SJCRH30 (cell line): ENCODE data around the gene GNB3. TPM values are rescaled to one million over a fixed set of nuclear protein-coding genes. Genes with fewer than 3 reads are reported as not detected.
"Not testable (repeated sequence)": the region's sequence is repeated elsewhere in the genome, so short reads cannot be mapped to it uniquely, and the experiment has no call there.

Source experiments
- DNase-seq, 2 experiments: peaks; one replicate each; pipeline ENCODE4 v3.0.0-alpha.2; 2015 to 2020
- H3K27ac ChIP-seq: fragments of 250-450 bp; sonication (Bioruptor Pico); 2 replicates; pipeline ENCODE4 v1.5.1; 2020; ENCODE audit warnings: mild to moderate bottlenecking, moderate library complexity
- H3K27me3 ChIP-seq: fragments of 250-450 bp; sonication (Bioruptor Pico); 2 replicates; pipeline ENCODE4 v1.5.1; 2020; ENCODE audit warnings: mild to moderate bottlenecking, moderate library complexity
- H3K36me3 ChIP-seq: fragments of 250-450 bp; sonication (Bioruptor Pico); 2 replicates; pipeline ENCODE4 v1.5.1; 2020; ENCODE audit warnings: mild to moderate bottlenecking, moderate library complexity
- H3K4me1 ChIP-seq: fragments of 250-450 bp; sonication (Bioruptor Pico); 2 replicates; pipeline ENCODE4 v1.5.1; 2020; ENCODE audit warnings: mild to moderate bottlenecking, moderate library complexity
- H3K4me3 ChIP-seq: fragments of 250-450 bp; sonication (Bioruptor Pico); 2 replicates; pipeline ENCODE4 v1.5.1; 2020; ENCODE audit warnings: mild to moderate bottlenecking, moderate library complexity
- H3K9me3 ChIP-seq: fragments of 250-450 bp; sonication (Bioruptor Pico); replicated peaks from 2 replicates; pipeline ENCODE4 v1.5.1; 2020; ENCODE audit warnings: mild to moderate bottlenecking, moderate library complexity
- total RNA-seq: library from RNA; depleted of rRNA; stranded (reverse); fragments of >200 nt; shearing (Covaris generic); gene quantifications from 2 replicates; pipeline ENCODE4 v1.2.3, GENCODE V29; 2014

Gene GNB3
- total RNA-seq, 1 experiment from 2014 or later: 3.2 TPM

DNA sequence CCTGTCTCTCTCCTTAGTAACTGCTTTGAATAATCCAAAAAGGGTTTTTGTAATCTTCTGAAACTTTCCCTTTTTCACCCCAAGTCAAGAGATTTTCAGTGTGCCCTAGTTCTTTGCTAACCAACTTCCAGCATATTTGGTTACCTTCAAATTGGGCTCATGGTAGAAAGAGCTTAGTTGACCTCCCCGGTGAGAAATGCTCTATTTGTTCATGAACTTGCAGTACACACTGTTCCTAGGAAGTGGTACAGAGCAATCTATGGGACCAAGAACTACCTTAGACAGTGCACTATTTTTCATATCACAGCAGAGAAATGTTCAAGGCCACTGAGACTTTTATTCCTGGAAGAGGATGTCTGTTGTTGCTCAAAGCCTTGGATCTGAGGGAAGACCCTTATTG, 12.9 kb downstream of the GNB3 start:
- no peaks in the 10 kb centered on the region for H3K9me3 ChIP-seq
- H3K36me3 ChIP-seq: peaks cover 30% of the 10 kb centered on the region
- DNase-seq: no peak
- H3K27me3 ChIP-seq: no peaks in the 10 kb centered on the region
- H3K27ac ChIP-seq: no peak overlapping the region
- no peak overlapping the region; the same call in 1 of the 2 replicates for H3K4me3 ChIP-seq
- H3K4me1 ChIP-seq: peaks cover 8% of the 10 kb centered on the region

DNA sequence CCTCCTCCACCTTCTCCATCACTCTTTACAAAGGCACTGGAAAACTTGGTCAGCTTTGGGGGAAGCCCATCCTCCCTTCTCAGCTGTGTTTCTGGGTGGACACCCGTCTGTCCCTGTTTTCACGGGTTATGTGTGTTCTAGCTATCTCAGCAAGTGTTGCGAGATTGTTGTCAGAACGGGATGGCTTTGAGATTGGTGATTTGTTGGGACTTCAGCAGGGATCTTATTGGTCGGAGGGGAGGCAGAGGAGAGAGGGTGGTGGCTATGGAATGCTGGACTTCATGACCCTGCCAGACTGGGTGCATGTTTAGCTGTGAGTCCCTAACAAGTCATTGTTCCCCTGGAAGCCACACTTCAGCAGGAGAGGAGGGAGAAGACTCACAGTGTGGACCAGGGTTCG, 13.3 kb downstream of the GNB3 start:
- H3K27ac ChIP-seq: no peak overlapping the region
- H3K36me3 ChIP-seq: peaks cover 30% of the 10 kb centered on the region
- peaks cover 8% of the 10 kb centered on the region for H3K4me1 ChIP-seq
- H3K4me3 ChIP-seq: no peak overlapping the region
- no peaks in the 10 kb centered on the region for H3K9me3 ChIP-seq
- no peak for DNase-seq
- no peaks in the 10 kb centered on the region for H3K27me3 ChIP-seq

DNA sequence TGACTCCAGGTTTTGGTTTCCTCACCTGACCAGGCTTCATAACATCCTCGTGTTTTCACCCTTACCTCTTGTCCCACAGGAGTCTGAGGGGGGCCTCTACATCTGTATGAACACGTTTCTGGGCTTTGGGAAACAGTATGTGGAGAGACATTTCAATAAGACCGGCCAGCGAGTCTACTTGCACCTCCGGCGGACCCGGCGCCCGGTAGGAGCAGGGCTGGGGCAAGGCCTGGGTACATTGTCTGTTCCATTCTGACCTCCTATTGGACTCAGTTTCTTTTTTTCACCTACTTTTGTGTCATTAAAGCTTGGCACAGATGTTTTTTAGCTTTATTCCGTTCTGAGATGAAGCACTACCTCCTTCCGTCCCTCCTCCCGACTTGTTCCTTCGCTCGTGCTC, 14.6 kb downstream of the GNB3 start:
- no peaks in the 10 kb centered on the region for H3K9me3 ChIP-seq
- no peak for DNase-seq
- H3K4me3 ChIP-seq: no peak overlapping the region
- peaks cover 8% of the 10 kb centered on the region for H3K4me1 ChIP-seq
- no peak overlapping the region for H3K27ac ChIP-seq
- no peaks in the 10 kb centered on the region for H3K27me3 ChIP-seq
- H3K36me3 ChIP-seq: peaks cover 25% of the 10 kb centered on the region

DNA sequence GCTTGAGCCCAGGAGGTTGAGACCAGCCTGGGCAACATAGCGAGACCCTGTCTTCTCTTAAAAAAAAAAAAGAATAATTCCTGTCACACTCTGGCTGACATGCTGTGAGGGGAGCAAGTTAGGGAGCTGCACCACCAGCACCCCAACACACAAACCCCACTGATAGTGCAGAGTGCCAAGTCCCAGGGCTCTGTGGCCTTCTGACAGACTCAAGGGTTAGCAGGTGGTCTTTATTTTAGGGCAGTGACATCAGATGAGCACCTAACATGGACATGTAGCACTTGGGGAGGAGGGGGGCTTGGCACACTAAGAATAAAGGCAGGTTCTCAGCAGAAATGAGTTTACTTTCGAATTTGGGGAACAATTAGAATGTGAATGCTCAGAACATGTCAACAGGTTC, 18.1 kb downstream of the GNB3 start:
- Histone ChIP-seq H3K4me1 (no peaks in the 10 kb centered on the region), H3K9me3 (no peaks in the 10 kb centered on the region), H3K36me3 (peaks cover 52% of the 10 kb centered on the region), H3K4me3 (no peak overlapping the region), H3K27ac (no peak overlapping the region), H3K27me3 (no peaks in the 10 kb centered on the region)
- no peak for DNase-seq

- Histone ChIP-seq H3K4me1 (no peaks in the 10 kb centered on the region), H3K4me3 (no peak overlapping the region), H3K9me3 (no peaks in the 10 kb centered on the region), H3K27ac (no peak overlapping the region), H3K36me3 (peaks cover 55% of the 10 kb centered on the region), H3K27me3 (no peaks in the 10 kb centered on the region)
- DNase-seq: no peak
These were observed 19.4 kb downstream of the GNB3 start for GRCh38 chr12:6860116-6860515.

DNA sequence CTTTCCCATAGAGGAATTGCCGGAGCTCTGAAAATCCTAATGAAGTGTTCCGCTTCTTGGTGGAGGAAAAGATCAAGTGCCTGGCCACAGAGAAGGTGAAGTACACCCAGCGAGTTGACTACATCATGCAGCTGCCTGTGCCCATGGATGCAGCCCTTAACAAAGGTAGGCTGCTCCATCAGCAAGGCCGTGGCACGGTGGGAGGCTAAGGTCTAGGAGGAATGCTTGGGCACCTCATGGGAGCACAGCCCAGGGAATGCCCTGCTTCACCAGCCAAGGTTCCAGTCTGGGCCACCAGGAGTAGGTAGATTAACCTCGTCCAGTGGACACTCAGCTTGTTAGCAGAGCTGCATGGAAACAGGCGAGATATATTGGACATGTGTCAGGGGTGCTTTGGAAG, 20.2 kb downstream of the GNB3 start:
- peaks cover 59% of the 10 kb centered on the region for H3K36me3 ChIP-seq
- no peak for DNase-seq
- H3K9me3 ChIP-seq: no peaks in the 10 kb centered on the region
- no peaks in the 10 kb centered on the region for H3K4me1 ChIP-seq
- no peak overlapping the region for H3K27ac ChIP-seq
- H3K27me3 ChIP-seq: no peaks in the 10 kb centered on the region
- no peak overlapping the region for H3K4me3 ChIP-seq

- H3K27ac ChIP-seq: no peak overlapping the region
- H3K4me1 ChIP-seq: no peaks in the 10 kb centered on the region; the same call in 1 of the 2 replicates
These were observed 20.7 kb downstream of the GNB3 start for GRCh38 chr12:6861391-6861790.

DNA sequence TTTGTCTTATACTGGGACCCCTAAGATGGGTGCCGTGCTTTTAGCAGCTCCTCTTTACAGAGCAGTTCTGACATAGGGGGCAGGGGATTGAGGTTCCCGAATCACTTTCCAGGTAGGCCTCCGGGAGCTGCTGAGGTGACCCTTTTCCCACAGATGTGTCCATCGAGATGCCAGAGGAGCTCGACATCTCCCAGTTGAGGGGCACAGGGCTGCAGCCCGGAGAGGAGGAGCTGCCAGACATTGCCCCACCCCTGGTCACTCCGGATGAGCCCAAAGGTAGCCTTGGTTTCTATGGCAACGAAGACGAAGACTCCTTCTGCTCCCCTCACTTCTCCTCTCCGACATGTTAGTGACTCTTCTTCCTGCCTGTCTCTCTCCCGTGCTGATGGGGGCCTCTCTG, 22.3 kb downstream of the GNB3 start:
- H3K36me3 ChIP-seq: peaks cover 44% of the 10 kb centered on the region
- DNase-seq: no peak

More at GRCh38 chr12:6861391-6861790, 20.7 kb downstream of the GNB3 start:
- Histone ChIP-seq H3K4me3 (no peak overlapping the region), H3K9me3 (no peaks in the 10 kb centered on the region), H3K27me3 (no peaks in the 10 kb centered on the region), H3K36me3 (peaks cover 60% of the 10 kb centered on the region)
- no peak for DNase-seq

DNA sequence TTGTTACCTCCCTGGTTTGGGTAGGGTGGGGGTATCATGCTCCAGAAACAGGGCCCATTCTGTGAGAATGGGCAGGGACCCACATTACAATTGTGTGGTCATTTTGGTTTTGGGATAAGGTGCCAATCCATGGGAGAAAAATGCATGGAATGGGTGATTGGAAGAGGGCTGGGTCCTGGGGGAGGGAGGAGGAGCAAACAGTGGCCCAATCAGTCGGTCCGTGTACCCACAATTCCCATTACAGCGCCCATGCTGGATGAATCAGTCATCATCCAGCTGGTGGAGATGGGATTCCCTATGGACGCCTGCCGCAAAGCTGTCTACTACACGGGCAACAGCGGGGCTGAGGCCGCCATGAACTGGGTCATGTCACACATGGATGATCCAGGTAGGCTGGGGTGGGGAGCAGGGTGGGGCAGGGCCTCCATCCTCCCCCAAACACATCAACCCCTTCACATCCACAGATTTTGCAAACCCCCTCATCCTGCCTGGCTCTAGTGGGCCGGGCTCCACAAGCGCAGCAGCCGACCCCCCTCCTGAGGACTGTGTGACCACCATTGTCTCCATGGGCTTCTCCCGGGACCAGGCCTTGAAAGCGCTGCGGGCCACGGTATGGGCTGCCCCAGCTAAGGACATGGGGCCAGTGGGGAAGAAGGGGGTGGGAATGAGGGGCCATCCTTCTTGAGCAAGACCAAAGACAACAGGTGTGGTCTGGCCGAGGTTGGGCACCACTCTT, 23.0 kb downstream of the GNB3 start:
- Histone ChIP-seq H3K27ac (no peak overlapping the region), H3K4me3 (no peak overlapping the region), H3K36me3 (peaks cover 39% of the 10 kb centered on the region), H3K4me1 (peaks cover 4% of the 10 kb centered on the region; the same call in 1 of the 2 replicates), H3K27me3 (no peaks in the 10 kb centered on the region), H3K9me3 (no peaks in the 10 kb centered on the region)
- DNase-seq: no peak

More for the DNA sequence above, 22.3 kb downstream of the GNB3 start:
- H3K27me3 ChIP-seq: no peaks in the 10 kb centered on the region
- no peaks in the 10 kb centered on the region for H3K9me3 ChIP-seq
- H3K4me1 ChIP-seq: peaks cover 3% of the 10 kb centered on the region; the same call in 1 of the 2 replicates
- H3K27ac ChIP-seq: no peak overlapping the region
- no peak overlapping the region for H3K4me3 ChIP-seq

DNA sequence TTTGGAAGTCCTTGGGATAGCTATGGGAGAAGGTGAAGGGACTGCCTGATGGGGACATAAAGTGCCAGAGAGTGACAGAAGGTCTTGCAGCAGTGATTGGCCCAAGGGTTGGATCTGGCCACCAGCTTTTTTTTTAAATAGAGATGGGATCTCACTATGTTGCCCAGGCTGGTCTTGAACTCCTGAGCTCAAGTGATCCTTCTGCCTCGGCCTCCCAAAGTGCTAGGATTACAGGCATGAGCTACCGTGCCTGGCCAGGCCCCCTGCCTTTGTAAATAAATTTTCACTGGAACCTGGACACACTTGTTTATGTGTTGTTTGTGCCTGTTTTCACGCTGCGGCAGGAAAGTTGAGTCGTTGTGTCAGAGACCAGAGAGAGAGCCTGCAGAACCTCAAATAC, 24.6 kb downstream of the GNB3 start:
- H3K9me3 ChIP-seq, H3K4me3 ChIP-seq, DNase-seq, H3K27ac ChIP-seq, H3K27me3 ChIP-seq: not testable (repeated sequence)
- H3K36me3 ChIP-seq: peaks cover 51% of the 10 kb centered on the region
- H3K4me1 ChIP-seq: peaks cover 12% of the 10 kb centered on the region; the same call in 1 of the 2 replicates

DNA sequence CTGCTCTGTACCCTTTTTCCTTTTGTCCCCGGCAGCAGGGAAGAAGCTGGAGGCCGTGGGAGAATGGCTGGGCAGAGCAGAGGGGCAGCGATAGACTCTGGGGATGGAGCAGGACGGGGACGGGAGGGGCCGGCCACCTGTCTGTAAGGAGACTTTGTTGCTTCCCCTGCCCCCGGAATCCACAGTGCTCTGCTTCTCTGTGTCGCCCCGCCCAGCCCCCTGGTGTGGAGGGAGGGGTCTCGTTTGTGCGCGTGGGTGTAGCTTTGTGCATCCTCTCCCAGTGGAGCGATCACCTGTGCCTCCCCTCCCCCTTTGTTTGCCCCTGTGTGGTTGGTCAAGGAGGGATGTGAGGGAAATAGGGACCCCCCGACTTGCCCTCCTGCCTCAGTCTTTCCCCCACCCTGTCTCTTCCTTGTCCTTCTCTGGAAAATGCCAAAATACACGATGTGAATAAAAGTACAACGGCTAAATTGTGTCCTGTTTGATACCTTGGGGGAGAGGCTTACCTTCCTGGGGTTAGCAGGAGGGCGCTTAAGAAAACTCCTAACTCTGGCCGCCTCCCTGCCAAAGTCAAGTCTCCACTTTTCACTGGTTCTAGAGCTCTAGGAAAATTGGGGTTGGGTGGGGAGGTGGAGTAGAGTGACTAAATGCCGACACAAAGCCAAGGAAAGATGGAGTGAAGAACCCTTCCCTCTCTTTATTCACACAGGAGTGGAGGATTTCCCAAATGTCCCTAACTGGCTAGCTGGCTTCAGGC, 25.6 kb downstream of the GNB3 start:
- DNase-seq: no peak
- peaks cover 12% of the 10 kb centered on the region; the same call in 1 of the 2 replicates for H3K4me1 ChIP-seq
- H3K27me3 ChIP-seq: no peaks in the 10 kb centered on the region
- peak overlapping the region; percentile 100; the same call in 1 of the 2 replicates for H3K4me3 ChIP-seq
- H3K9me3 ChIP-seq: no peaks in the 10 kb centered on the region
- H3K27ac ChIP-seq: no peak overlapping the region
- peaks cover 49% of the 10 kb centered on the region for H3K36me3 ChIP-seq

- Histone ChIP-seq H3K27ac (peak overlapping the region; percentile 95; the same call in 1 of the 2 replicates), H3K4me3 (peak overlapping the region; percentile 100), H3K27me3 (no peaks in the 10 kb centered on the region), H3K36me3 (peaks cover 47% of the 10 kb centered on the region), H3K9me3 (no peaks in the 10 kb centered on the region), H3K4me1 (peaks cover 12% of the 10 kb centered on the region; the same call in 1 of the 2 replicates)
- DNase-seq: no peak
These were observed 26.2 kb downstream of the GNB3 start for GRCh38 chr12:6866920-6867412.

- peak; percentile 81 to 86 for DNase-seq
- H3K9me3 ChIP-seq: no peaks in the 10 kb centered on the region
- peak within 1 kb of the TSS; percentile 95 for H3K27ac ChIP-seq
- H3K4me1 ChIP-seq: peaks cover 12% of the 10 kb centered on the region; the same call in 1 of the 2 replicates
- no peaks in the 10 kb centered on the region for H3K27me3 ChIP-seq
- peaks cover 43% of the 10 kb centered on the region for H3K36me3 ChIP-seq
- peak within 1 kb of the TSS; percentile 100 for H3K4me3 ChIP-seq
These were observed 26.9 kb downstream of the GNB3 start, which contains the start of gene TPI1 for GRCh38 chr12:6867413-6868210. TSS of gene TPI1 (plus strand) at chr12:6867531. CDS start at chr12:6867567, 36 bp downstream.
